ENCODE measurements around the gene APPBP2. TPM values are rescaled to one million over a fixed set of nuclear protein-coding genes. Genes with fewer than 3 reads are reported as not detected.
A peak's percentile ranks its signal among the peaks of the same experiment; 100 is the strongest.
"Not testable (repeated sequence)": the region's sequence is repeated elsewhere in the genome, so short reads cannot be mapped to it uniquely, and the experiment has no call there.

The APPBP2 gene
- total RNA-seq, 2 donors from 2014 or later: 23.4 to 26.5 TPM

DNA sequence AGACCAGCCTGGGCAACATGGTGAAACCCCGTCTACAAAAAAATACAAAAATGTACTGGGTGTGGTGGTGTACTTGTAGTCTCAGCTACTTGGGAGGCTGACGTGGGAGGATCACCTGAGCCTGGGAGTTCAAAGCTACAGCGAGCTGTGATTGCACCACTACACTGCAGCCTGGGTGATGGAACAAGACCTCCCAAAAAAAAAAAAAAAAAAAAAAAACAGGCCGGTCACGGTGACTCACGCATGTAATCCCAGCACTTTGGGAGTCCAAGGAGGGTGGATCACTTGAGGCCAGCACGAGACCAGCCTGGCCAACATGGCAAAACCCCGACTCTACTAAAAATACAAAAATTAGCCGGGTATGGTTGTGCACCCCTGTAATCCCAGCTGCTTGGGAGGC lies 12.7 kb upstream of the APPBP2 start:
- intact Hi-C loops (cut with DNase I): no loop called here
- no peak for ATAC-seq
- no peak for DNase-seq

DNA sequence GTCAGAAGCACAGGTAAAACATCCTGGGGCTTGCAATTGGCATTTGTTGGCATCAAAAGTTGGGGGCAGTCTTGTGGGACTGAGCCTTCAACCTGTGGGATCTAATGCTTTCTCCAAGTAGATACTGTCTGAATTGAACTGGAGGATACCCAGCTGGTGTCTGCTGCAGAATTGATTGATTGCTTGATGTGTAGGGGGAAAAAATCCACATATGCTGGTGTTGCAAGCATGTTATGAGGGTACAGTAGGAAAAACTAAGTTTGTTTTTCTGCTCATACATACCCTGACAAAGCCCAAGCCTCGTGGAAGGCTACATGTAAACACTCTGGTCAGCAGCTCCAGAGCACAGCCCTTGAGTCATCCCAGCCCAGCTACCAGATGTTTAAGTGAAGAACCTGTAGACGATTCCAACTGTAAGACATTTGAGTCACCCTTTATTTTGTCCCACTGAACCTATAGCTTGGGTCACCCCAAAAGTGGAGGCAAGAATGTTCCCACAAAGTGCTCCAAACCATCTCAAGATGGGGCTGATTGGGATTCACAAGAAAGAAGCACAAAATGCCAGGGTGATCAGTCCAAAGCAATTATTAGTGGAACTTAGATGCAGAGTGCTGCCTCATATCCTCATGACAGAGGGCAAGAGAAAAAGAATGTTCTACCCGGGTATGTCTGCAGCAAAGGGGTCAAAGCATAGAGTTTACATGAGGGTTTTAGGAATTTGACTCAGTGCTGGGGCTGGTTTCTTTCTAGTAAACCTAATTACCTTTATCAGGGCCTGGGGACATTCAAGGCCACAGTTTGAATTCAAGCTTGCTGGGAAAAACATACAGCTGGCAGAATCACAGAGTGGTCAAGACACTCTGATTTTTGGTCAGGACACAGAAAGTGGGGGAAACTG lies 9.6 kb upstream of the APPBP2 start:
- intact Hi-C loops (cut with DNase I): no loop called here
- ATAC-seq: no peak

DNA sequence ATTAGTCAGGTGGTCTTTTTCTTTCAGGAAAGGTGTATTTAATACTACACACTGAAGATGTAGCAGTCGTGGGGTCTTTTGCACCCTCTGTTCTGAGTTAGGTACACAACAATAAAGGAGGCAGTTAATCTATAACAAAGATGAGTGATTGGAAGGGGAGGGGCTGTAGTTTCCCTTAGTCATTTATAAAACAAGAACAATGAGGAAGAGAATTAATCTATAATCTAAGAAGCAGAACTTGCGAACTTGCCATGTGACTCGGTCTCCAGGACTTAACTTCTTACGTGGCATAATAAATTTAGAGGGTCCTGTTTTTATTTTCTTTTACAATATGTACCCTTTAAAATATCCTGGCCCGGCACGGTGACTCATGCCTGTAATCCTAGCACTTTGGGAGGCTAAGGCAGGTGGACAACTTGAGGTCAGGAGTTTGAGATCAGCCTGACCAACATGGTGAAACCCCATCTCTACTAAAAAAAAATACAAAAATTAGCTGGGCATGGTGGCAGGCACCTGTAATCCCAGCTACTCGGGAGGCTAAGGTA lies 8.6 kb upstream of the APPBP2 start:
- DNase-seq: no peak
- no peak for ATAC-seq
- intact Hi-C loops (cut with DNase I): no loop called here

More for the DNA sequence above, 9.6 kb upstream of the APPBP2 start:
- no peak for DNase-seq

DNA sequence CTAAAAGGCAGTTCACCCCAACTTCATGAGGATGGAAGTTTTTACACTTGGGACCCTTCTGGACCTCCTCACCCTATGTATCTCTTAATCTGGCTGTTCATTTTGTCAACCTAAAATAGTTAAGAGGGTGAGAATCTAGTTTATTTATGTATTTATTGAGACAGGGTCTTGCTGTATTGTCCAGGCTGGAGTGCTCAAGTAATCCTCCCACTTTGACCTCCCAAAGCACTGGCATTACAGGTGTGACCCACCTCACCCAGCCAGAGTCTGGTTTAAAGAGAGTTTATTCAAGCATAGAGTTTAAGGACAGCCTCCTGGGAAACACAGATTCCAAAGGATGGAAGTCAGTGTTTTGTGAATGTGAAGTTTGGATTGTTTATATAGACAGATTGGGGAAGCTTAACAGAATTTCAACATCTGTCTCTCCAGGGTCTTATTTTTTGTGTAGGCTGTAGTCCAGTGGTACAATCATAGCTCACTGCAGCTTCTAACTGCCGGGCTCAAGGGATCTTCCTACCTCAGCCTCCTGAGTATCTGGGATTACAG lies 8.0 kb upstream of the APPBP2 start:
- ATAC-seq: no peak
- DNase-seq: no peak
- intact Hi-C loops (cut with DNase I): no loop called here

DNA sequence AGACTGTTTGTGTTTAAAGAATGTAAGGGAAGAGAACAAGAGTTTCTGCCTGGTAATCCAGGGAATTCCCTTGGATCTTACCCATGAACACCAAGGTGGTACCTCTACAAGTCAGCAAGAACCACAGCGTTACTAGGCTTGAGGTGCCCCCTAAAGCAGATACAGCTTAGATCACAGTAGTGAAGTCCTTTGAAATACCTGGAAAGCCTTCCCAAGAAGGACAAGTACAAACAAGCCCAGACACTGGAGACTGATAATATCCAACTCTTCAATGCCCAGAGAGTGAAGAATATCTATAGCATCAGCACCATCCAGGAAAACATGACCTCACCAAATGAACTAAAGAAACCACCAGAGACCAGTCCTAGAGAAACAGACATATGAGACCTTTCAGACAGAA lies 3.8 kb upstream of the APPBP2 start:
- no peak for ATAC-seq
- intact Hi-C loops (cut with DNase I): loop anchor here in 1 of 2 donors (5.0 kb wide), 1 partner anchor 107 kb away; no protein-coding TSS in a partner anchor
- DNase-seq: no peak

DNA sequence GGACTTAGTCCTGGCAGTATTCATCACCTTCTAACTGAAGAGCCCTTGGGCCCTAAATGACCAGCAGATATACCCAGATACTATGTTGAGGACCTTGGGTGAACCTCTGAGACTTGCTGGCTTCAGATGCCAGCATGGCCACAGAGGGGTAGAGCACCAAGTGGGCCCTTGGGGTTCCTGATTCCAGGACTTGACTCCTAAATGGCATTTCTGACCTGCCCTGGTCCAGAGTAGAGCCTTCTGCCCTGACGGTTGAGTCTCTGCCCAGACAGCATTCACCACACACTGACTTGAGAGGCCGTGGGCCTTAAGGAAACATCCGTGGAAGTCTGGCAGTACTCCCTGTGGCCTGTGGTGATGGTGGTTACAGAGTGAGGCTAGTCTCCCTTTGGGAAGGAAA lies 2.8 kb upstream of the APPBP2 start:
- ATAC-seq: no peak
- intact Hi-C loops (cut with DNase I): loop anchor here in 1 of 2 donors (5.0 kb wide), 1 partner anchor 108 kb away; no protein-coding TSS in a partner anchor

DNA sequence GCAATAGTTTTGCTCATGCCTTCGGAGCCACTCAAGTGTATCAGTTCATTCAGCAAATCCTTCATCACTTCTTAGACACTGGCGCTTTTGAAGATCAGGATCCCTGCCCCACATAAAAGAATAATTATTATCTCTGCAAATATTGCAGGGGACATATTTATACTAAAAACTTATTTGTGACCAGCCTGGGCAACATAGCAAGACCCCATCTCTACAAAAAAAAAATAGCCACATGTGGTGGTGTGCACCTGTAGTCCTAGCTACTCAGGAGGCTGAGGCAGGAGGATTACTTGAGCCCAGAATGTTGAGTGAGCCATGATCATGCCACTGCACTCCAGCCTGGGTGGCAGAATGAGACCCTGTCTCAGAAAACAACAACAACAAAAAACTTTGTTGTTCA lies 1.7 kb upstream of the APPBP2 start:
- ATAC-seq (no peak), DNase-seq (no peak)
- intact Hi-C loops (cut with DNase I): loop anchor here in 1 of 2 donors (5.0 kb wide), 1 partner anchor 110 kb away; no protein-coding TSS in a partner anchor

More for the DNA sequence above, 2.8 kb upstream of the APPBP2 start:
- no peak for DNase-seq

DNA sequence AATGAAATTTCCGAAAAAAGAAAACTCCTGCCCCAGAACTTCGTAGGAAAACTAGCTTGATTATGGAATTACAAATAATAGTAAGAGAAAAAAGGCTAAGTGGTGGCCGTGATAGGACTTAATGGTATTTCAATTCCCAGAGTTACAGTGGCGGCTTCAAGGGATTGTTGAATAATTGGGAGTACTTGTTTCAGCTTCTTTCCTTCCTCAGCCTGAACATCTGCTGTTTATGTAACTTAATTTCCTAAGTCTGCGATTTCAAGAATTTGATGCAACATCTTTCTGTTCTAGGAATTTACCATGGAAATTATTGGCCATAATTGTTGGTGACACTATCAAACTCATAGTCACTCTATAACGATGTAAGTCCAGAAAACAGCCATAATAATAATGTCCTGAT lies 684 bp upstream of the APPBP2 start:
- intact Hi-C loops (cut with DNase I): loop anchor here in 1 of 2 donors (5.0 kb wide), 1 partner anchor 111 kb away; no protein-coding TSS in a partner anchor
- ATAC-seq (no peak), DNase-seq (no peak)

DNA sequence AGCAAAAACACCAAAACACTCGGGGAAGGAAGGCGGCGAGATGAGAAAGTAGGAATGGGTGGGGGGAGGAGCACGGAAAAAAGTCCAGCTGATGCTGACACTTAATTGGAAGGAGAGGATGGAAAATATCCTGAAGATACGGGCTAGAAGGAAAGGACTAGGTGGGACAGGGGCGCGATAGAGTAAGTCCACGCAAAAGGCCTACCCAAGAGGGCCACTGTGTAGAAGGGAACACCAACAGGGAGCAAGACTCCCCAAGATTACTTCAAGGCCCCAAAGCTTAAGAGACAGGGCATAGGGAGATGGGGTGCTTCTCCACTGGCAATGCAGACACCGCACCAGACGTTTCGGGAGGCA lies 736 bp downstream of the APPBP2 start:
- intact Hi-C loops (cut with DNase I): loop anchor here in 1 of 2 donors (5.0 kb wide), 1 partner anchor 112 kb away; no protein-coding TSS in a partner anchor
- DNase-seq: peak; percentile 25
- peak; percentile 12 to 36 for ATAC-seq

DNA sequence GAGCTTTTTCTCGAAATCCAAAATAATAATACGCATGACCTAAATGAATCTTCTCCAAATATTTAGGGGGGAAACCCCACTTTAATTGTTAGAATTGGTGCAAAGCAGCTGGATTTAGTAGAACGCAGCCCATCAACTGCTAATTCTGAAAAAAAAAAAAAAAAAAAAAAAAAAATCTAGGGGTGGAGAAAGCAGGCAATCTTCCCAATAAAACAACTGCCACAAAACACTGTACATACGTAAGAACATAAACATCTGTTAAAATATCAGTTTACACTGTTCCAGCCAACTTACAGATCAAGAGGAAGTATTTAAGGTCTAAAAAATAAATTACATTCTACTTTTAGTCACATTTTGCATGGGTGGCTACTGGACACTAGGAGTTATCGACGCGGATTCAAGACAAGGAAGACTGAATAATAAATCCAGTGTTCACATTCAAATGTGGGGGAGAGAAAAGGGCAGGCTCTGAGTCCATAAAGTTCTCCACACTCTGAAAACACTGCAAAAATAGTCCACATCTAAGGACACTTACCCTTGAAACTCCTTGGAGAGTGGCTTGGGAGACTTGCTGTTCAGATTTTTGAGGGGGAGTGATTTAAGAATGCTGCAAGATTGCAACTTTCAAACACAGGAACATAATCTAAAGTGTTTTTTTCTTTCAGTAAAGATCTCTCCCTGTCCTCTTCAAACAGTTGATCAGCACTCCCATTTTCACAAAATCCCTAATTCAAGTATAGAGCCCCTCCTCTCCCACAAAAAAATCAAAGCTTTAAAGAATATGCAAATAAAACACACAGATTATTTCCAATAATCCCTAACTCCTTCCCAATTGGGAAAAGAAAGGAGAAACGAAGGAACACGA lies 1.3 kb downstream of the APPBP2 start:
- ATAC-seq (no peak), DNase-seq (no peak)
- intact Hi-C loops (cut with DNase I): loop anchor here in 1 of 2 donors (5.0 kb wide), 2 partner anchors 52 to 113 kb away; no protein-coding TSS in a partner anchor

DNA sequence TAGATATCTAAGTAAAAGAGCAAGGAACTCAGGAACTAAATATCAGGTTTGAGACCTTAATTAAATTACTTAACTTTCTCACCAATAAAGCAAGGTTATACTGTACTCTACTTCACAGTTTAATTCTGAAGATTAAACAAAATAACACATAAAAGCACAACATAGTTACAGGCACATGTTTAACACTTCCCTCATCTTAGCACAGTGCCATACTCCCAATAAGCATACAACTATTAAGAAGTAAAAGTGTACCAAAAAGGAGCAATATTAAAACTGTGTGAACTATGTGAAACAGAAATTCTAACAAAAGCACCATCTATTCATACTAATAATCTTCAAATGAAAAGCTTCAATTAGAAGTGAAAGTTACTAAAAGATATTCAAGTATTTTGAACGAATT lies 2.2 kb downstream of the APPBP2 start:
- ATAC-seq (no peak), DNase-seq (no peak)
- intact Hi-C loops (cut with DNase I): loop anchor here in 1 of 2 donors (5.0 kb wide), 1 partner anchor 52 kb away; no protein-coding TSS in a partner anchor

DNA sequence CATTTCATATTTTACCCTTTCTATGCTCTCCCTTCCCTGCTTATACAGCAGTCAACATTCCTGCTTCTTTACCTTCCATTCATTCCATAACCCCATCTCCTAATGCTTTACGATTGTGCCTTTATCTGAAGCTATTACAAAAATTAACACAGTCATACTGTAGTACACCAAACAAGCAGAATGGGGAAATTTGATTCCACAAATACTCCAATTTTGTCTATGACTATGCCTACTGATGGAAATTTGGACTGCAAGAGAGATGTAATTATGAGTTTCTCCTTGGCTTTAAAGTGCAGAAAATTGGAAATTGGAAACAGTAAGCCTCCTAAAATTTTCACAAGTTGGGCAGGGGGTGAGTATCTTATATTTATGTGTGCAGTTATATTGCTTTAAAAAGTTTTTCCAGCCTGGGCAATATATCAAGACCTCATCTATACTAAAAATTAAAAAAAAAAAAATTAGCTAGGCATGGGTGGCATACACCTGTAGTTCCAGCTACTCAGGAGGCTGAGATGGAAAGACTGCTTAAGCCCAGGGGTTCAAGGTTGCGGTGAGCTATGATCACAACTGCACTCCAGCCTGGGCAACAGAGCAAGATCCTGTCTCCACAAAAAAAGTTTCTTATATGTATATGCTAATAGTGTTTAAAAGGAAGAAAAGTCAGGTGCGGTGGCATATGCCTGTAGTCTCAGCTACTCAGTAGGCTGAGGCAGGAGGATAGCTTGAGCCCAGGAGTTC lies 3.0 kb downstream of the APPBP2 start:
- DNase-seq (no peak), ATAC-seq (no peak)
- intact Hi-C loops (cut with DNase I): loop anchor here in 1 of 2 donors (5.0 kb wide), 1 partner anchor 51 kb away; no protein-coding TSS in a partner anchor

DNA sequence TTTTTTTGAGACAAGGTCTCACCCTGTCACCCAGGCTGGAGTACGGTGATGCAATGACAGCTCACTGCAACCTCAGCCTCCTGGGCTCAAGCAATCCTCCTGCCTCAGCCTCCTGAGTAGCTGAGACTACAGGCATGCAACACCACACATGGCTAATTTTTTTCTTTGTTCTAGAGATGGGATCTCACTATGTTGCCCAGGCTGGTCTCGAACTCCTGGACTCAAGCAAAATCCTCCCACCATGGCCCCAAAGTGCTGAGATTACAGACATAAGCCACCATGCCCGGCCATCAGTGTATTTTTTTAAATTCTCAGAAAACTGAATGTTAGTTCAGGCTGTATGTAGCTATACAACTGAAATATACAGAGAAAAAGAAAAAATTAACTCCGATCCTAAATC lies 6.2 kb downstream of the APPBP2 start:
- intact Hi-C loops (cut with DNase I): loop anchor here in 1 of 2 donors (5.0 kb wide), 1 partner anchor 47 kb away; no protein-coding TSS in a partner anchor
- no peak for ATAC-seq
- DNase-seq: no peak

DNA sequence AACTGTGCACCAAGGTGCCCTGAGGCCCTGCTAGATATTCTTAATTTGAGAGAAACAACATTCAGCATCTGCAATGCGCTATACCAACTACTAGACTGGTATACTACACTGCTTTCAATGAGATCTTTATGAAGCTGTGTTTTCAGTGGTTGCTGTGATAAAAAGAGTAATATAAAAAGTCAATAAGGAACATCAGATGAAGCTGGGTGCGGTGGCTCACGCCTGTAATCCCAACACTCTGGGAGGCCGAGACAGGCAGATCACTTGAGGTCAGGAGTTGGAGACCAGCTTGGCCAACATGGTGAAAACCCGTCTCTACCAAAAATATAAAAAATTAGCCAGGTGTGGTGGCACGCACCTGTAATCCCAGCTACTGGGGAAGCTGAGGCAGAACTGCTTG lies 10.4 kb downstream of the APPBP2 start:
- ATAC-seq; intact Hi-C loops (cut with DNase I); DNase-seq: not testable (repeated sequence)

DNA sequence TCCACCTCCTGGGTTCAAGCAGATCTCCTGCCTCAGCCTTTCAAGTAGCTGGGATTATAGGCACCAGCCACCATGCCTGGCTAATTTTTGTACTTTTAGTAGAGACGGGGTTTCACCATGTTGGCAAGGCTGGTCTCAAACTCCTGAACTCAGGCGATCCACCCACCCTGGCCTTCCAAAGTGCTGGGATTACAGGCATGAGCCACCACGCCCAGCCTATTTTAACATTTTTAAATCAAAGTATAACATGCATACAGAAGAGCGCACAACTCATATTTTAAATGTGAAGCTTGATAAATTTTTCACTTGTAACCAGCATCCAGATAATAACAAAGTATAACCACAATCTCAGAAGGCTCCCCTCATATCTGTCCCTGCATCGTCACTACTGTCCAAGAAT lies 10.8 kb downstream of the APPBP2 start:
- DNase-seq; intact Hi-C loops (cut with DNase I); ATAC-seq: not testable (repeated sequence)

DNA sequence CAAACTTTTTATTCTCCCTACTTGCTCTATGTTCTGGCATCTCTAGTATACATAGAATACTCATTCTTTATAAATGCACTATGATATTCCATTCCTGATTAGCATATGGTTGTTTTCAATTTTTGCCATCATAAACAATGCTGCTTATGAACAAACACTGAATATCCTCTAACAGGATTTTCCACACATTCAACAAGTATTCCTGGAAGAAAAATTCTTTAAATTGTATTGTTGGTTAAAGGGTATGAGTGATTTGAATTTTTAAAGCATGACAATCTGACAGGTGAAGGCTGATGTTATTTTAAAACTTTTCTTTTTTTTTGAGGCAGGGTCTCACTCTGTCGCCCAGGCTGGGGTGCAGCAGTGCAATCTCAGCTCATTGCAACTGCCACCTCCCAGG lies 11.5 kb downstream of the APPBP2 start:
- intact Hi-C loops (cut with DNase I): no loop called here
- ATAC-seq: no peak

DNA sequence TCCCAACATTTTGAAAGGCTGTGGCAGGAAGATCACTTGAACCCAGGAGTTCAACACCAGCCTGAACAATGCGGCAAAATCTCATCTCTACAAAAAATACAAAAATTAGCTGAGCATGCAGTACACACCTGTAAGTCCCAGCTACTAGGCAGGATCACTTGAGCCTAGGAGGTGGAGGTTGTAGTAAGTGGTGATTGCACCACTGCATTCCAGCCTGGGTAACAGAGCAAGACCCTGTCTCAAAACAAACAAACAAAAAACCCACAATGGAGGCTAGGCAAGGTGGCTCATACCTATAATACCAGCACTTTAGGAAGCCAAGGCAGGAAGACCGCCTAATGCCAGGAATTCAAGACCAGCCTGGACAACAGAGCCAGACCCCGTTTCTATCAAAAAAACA lies 12.0 kb downstream of the APPBP2 start:
- no peak for DNase-seq
- no peak for ATAC-seq

More for the DNA sequence above, 11.5 kb downstream of the APPBP2 start:
- DNase-seq: no peak

DNA sequence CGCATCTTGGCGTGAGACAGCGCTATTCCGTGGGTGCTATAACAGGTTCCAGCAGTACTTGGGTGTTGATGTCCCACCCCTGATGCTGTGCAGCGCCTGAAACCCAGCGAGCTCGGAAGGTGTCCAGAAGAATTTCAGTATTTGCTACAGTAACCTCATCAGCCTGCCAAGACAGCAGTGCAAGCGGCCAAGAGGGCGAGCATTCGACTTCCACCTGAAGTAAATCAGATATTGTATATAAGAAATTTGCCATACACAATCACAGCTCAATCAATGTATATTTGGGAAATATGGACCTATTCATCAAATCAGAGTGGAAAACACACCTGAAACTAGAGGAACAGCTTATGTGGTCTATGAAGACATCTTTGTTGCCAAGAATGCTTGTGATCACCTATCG lies 13.0 kb downstream of the APPBP2 start:
- intact Hi-C loops (cut with DNase I): no loop called here
- ATAC-seq (no peak), DNase-seq (no peak)

More for the DNA sequence above, 12.0 kb downstream of the APPBP2 start:
- intact Hi-C loops (cut with DNase I): no loop called here
